HL-60/S4 (cell line): ENCODE results near the gene PLCXD1.
"Not testable (repeated sequence)": the region's sequence is repeated elsewhere in the genome, so short reads cannot be mapped to it uniquely, and the experiment has no call there.

Experiments
- in situ Hi-C: fragments of 300-500 bp; cut with MboI; formaldehyde crosslinking; loops from 2 replicates; pipeline ENCODE4 v1.14.3; 2022; ENCODE audit warnings: low sequenced_read_pairs

The PLCXD1 gene

DNA sequence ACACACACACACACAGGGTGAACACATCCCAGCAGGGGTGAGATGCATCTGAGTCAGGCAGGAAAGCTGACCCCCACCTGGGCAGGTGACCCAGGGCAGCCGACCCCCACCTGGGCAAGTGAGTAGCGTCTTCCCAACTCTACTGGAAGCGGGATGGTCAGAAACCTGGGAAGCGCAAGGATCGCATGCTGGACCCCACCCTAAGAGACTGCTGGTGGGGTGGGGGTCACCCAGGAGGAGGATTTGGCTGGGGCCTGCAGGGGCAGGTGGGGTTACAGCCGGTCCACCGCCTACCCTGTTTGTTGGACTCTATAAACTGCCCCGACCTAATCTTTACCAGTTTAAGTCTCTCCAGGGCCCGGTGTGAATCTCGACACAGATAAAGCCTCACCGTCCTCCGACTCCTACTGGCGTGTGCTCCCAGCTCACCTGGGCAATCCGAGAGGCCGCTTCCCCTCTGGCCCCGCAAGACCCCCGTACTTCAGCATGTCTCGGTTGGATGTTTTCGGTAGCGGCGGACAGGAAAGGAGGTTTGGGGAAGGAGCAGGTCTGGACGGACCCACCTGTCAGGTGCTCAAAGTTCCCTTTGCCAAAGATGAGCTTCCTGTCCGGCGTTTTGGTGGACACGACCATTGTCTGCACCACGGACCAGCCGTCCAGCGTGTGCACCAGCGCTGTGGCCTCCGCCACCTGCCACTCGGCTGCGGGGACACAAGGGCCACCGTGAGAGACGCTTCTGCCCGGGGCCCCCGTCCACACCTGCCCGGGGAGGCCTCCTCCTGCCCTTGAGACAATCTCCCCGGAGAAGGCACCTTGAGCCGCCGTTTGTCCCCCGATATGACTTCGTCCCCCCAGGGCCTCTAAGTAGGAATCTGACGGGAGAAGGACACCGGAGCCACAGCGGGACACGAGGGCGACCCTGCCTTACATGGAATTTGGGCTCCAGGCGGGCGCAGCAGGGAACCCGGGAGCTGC lies 35.5 kb downstream of the PLCXD1 start:
- in situ Hi-C loops, result no loop called here

DNA sequence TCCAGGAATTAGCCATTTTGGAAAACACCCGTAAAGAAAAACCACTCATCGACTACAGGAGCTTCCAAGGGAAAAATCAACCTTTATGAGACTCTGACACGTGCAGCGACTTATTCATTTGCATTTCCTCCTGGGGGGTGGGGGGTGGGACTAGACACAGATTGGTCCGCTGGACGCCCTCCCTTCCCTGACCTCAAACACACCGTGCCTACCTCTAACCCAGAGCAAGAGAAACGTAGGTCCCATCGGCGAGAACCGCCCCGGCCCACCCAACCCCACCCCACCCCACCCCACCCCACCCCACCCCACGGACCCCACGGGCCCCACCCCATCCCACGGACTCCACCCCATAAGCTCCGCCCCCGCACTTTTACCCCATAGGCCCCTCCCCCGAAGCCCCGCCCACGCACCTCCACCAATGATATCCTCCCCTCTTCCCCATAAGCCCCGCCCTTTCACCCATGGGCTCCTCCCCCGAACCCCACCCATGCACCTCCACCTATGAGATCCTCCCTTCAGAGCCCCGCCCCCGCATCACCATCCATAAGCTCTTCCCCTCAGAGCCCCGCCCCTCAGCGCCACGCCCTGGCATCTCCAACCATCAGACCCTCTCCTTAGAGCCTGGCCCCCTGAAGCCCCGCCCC lies 36.4 kb downstream of the PLCXD1 start:
- in situ Hi-C loops, result no loop called here

DNA sequence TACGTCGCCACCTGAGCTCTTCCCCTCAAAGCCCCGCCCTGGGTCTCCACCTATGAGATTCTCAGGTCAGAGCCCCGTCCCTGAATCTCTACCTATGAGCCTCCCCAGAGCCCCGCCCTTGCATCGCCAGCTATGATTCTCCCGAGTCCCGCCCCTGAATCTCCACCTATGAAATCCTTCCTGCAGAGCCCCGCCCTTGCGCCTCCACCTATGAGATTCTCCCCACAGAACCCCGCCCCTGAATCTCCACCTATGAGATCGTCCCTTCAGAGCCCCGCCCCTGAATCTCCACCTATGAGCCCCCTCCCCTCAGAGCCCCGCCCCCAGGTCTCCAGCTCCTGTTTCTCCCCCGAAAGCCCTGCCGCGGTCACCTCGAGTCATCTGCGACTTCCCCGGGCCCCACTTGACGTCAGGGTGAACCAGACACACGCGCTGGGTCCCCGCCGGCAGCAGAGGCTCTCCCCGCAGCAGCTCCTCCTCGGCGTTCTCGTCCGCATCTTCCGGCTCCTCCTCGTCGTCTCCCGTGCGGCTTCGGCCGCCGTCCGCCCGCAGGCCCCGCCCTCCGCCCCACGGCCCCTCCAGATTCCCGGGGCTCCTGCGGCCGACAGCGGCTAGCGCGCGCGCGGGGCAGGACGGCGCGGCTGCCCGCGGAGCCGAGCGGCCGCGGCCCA lies 37.0 kb downstream of the PLCXD1 start:
- in situ Hi-C loops, result no loop called here

DNA sequence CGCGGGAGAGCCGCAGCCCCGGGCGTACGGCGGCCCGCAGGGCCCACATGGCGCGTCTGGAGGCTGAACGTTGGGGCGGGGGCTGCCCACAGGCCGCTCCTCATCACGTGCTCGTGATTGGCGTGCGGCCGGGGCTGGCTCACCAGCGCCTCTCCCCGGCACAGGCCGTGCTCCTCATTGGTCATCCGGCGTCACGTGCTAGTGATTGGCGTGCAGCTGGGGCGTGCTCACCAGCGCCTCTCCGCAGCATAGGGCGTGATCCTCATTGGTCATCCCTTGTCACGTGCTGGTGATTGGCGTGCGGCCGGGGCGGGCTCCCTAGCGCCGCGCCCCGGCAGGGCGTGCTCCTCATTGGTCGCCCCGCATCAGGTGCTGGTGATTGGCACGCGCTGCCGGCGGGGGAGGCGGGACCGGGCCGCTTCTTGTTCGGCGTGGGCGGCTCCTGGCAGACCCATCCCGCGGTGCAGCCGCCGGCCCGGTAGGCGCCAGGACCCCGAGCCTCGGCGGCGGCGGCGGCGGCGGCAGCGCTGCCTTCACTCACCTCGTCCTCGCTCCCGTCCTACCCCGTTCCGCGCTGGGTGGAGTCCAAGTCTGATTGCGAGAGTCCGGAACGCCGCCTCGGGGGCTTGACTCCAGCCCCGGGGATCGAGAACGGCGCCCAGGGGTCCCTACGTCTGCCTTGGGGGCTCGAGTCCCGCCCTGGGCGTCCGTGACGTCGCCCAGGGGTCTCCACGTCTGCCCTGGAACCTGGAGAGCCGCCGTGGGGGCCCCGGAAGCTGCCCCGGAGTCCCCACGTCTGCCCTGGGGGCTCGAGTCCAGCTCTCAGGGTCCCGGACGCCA lies 37.8 kb downstream of the PLCXD1 start, which contains the start of gene GTPBP6:
Gene GTPBP6, minus strand, starts transcription at position 58 of the 840 bp plus-strand sequence. Its CDS starts 9 bp downstream, at position 49.
- in situ Hi-C loops, result no loop called here

DNA sequence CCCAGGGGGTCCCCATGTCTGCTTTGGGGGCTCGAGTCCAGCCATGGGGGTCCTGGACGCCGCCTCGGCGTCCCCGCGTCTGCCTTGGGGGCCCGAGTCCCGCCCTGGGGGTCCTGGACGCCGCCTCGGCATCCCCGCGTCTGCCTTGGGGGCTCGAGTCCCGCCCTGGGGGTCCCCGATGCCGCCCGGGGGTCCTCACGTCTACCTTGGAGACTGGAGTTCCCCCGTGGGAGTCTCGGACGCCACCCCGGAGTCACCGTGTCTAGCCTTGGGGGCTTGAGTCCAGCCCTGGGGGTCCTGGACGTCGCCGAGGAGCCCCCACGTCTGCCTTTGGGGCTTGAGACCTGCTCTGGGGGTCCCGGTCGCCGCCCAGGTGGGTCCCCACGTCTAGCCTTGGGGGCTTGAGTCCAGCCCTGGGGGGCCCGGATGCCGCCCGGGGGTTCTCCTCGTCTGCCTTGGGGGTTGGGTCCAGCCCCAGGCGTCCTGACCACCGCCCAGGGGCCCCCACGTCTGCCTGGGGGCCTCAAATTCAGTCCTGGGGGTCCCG lies 38.5 kb downstream of the PLCXD1 start:
- in situ Hi-C loops, result no loop called here

DNA sequence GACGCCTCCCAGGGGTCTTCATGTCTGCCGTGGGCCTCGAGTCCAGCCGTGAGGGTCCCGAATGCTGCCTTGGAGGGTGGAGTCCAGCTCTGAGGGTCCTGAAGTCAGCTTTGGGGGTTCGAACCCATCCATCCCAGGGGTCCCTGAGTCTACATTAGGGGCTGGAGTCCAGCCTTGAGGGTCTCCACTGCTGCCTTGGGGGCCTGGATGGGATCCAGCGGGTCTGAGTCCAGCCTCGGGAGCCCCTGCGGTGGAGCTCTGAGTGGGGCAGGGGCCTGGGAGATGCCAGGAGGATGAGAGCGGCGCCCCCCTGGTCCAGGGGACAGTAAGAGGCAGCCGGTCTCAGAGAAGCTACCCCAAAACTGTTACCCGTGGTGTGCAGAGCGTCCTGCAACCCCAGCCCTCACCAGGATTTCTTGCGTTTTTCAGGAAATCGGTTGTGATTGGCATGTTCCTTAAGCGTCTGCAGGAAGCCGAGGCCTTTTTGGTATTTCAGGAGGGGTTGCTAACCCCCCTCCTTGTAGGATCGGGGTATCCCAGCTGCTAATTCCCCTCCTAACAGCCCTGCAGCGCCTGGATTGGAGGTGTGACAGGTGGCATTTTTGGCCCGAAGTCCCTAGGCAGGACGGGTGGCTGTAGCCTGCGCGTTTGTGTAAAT lies 39.1 kb downstream of the PLCXD1 start:
- in situ Hi-C loops, result no loop called here

DNA sequence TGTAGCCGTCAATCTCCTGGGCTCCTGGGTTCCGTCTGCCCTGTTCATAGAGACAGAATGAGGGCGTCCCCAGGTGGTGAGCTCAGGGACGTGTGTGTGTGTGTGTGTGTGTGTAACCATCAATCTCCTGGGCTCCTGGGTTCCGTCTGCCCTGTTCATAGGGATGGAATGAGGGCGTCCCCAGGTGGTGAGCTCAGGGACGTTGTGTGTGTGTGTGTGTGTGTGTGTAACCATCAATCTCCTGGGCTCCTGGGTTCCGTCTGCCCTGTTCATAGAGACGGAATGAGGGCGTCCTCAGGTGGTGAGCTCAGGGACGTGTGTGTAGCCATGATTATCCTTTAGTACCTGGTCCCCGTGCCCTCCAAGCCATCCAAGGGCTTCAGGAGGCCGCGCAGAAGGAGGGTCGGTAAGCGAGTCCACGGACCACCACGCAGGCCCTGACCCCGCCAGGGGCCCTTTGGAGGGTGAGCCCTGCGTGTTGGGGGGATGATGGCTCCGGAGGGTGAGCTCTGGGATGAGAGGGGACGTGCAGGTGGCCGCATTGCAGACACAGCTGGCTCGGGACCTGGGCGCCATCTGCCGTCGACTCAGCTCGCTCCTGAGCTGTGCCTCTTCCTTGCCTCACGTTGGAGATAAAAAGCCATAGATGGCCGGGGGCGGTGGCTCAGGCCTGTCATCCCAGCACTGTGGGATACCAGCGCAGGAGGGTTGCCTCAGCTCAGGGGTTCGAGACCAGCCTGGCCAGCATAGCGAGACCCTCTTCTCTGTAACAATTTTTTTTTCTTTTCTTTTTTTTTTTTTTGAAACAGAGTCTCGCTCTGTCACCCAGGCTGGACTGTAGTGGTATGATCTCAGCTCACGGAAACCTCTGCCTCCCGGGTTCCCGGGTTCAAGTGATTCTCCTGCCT lies 42.8 kb downstream of the PLCXD1 start:
- in situ Hi-C loops, result no loop called here

DNA sequence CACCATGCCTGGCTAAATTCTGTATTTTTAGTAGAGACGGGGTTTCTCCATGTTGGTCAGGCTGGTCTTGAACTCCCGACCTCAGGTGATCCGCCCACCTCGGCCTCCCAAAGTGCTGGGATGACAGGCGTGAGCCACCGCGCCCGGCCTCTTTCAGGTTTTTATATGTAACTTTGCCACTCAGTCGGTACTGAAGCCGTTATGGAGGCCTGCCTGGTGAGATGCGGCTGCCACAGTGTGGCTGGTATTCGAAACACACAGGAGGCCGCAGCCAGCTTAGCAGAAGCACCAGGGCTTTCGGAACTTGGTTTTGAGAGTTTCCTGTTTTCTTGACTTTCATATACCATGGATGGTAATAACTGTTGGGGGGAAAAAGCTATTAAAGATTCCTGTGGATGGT lies 43.5 kb downstream of the PLCXD1 start:
- in situ Hi-C loops, result not testable (repeated sequence)

DNA sequence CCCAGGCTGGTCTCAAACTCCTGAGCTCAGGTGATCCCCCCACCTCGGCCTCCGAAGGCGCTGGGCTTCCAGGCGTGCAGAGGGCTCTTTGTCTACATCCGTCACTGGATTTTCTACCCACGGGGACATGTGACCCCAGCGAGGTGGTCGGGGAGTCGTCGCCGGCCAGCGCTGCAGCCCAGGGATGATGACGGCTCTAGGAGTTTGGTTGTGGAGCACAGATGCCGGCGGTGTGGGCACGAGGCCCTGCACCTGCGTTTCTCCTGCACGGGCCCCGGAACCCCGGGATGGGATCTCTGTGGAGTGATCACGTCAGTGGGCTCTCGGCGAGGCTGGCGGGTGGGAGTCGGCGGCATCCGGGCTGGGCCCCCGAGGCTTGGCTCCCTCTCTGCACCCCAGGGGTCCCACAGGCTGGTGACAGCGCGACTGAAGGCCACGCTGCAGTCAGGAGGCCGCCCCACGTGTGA lies 46.5 kb downstream of the PLCXD1 start:
- in situ Hi-C loops, result no loop called here

DNA sequence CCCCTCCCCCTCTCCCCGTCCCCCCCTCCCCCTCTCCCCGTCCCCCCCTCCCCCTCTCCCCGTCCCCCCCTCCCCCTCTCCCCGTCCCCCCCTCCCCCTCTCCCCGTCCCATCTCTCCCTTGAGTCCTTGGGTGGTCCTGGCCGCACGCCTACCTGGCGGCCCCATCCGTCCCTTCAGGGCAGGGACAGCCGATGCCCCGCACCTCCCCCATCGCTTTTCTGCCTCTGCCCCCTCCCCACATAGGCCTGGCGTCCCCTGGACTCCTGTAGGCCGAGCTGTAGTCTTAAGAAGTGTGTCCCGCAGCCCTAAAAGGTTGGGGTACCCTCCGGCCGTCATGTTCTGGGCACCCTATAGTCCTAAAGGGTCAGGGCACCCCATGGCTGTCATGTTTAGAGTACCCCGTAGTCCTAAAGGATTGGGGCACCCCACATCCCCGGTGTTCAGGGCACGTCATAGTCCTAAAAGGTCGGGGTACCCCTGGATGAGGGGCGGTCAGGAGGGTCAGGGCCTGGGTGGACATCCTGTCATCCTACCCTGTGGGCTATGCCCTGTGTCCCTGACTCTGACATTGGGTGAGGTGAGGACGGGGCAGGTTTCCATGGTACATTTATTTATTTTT lies 48.2 kb downstream of the PLCXD1 start:
- in situ Hi-C loops, result no loop called here

DNA sequence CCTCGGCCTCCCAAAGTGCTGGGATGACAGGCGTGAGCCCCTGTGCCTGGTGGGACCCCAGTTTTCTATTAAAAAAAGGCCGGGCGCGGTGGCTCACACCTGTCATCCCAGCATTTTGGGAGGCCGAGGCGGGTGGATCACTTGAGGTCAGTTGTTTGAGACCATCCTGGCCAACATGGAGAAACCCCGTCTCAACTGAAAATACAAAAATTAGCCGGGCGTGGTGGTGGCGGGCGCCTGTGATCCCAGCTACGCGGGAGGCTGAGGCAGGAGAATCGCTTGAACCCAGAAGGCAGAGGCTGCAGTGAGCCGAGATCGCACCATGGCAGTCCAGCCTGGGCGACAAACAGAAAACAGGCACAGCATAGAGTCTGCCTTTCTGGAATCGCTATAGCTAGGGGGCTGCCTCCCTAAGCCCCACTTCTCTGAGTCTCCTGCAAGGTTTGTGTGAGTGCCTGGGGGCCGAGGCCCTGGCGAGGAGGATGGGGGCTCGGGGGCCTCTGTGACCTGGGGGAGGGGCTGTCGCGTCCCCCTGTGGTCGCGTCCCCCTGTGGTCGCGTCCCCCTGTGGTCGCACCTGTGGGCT lies 49.1 kb downstream of the PLCXD1 start:
- in situ Hi-C loops, result not testable (repeated sequence)

DNA sequence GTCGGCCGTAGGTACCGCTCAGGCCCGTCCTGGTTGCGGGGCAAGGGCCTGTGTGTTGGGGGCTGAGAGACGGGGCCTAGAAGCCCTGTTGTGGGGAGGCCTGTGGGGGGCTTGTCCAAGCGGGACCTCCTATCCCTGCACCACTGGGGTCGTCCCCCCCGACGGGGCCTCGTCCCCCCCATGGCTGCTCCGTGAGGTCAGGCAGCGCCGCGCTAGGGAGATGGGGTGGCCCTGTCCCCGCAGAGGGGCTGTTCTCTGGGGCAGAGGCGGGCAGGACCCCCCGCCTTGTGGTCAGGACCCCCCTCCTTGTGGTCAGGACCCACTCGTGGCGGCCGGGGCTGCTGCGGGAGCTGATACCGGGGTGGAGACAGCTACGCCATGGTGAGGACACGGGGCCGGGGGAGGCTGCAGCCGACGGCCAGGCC lies 49.6 kb downstream of the PLCXD1 start:
- in situ Hi-C loops, result no loop called here

DNA sequence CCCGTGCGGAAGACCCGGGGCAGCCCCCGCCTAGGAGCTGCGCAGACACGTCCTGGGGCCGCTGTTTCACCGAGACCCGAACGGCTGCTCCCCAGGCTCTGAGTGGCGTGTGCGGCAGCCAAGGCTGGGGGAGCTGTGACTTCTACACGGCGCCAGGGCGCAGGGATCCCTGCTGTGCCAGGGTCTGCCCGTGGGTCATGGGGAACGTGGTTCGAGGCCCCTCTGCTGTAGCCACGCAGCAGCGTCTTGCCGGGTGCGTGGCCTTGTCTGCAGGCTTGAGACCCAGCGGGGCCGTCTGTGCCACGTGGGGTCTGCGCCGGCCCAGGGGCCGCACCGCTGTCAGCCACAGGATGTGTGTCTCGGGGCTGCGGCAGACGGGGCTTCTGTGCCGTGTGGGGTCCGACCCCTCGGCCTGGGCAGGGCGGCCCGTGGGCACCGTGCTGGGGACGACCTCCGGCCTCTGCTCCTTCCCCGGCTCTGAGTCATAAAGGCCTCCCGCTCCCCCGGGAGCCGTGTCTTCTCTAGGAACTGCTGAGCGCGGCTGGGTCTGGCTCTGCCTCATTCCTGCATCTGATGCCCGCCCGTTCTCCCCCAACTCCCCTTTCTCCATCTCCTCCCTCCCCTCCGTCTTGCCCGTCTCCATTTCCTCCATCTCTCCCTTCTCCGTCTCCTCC lies 50.1 kb downstream of the PLCXD1 start:
- in situ Hi-C loops, result no loop called here

DNA sequence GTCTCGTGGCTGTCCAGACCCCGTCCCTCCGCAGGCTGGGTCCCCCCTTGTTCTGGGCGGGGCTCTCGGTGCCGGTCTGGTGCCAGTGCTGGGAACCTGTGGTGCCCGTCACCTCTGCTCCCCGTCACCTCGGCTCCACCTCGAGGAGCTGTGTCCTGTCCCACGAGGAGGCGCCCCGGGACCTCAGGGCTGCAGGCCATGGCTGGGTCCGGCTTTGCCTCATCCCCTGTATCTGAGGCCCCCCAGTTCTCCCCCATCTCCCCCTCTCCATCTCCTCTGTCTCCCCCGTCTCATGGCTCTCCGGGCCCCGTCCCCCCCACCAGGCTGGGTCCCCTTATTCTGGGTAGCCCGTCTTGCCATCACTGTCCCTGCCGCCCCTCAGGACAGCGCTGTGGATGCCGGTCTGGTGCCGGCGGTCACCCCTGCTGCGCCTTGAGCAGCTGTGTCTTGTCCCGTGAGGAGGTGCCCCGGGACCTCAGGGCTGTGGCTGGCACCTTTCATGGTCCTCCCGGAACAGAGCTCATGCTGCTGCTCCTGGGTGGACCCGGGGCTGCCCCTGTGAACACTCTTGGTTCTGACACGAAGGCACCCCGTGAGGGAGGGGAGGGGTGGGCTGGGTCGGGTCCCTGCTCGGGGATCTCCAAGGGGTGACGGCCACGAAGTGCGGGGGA lies 50.8 kb downstream of the PLCXD1 start:
- in situ Hi-C loops, result no loop called here

DNA sequence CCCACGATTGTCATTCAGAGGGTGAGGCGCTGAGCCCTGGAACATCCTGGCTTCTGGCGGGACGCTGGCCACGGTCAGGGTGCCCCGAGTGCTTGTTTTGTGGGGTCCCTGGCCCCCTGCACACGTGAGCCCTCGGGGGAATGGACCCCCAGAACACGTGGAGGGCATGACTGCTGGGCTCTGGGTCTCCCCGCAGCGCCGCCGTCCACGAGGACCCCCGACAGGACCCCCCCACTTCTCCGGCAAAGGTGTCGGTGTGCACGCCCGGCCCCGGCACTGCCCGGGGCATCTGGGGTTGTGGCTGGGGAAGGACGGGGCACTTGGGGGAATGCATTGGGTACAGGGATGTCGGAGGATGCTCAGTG lies 51.3 kb downstream of the PLCXD1 start:
- in situ Hi-C loops, result no loop called here

DNA sequence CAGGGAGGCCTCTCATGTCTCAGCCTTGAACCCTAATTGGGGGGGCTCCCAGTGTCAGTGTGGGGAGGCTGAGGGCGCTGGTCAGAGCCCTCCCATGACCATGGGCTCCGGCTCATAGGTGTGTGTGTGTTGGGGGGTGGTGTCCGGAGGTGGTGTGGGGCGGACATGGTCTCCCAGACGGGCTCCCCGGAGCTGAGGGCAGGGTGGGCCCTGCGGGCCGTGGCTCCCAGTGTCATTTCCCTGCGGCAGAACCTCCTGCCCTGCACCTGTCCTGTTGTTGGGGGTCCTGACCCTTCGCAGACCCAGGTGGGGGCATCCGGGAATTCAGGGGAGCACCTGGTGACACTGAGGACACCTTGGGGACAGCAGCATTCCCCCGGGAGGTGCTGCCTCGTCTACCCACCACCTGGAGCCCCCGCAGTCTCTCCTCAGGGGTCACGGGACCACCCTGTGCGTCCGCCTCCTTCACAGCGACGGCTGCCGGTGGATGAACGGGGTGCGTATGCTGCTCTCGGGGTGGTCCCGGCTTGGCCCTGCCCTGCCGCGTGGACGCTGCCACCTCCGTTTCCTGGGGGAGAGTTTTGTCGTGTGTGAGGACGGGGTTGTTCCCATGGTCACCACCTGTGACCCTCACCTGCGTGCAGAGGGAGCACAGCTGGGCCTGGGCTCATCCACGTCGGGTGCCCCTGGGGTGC lies 51.9 kb downstream of the PLCXD1 start:
- in situ Hi-C loops, result no loop called here
